B cell (primary cell): ENCODE results near the gene CDAN1.

Experiments
- CTCF ChIP-seq: fragments of 200-600 bp; IDR thresholded peaks from one replicate; pipeline ENCODE4 v1.8.0; 2022; ENCODE audit warnings: antibody characterized with exemption, mild to moderate bottlenecking
- EZH2 ChIP-seq: IDR thresholded peaks from 2 replicates; pipeline ENCODE4 v1.6.1; 2012; ENCODE audit warnings: borderline replicate concordance, low read depth, mild to moderate bottlenecking, moderate library complexity, low read length; ENCODE audit not compliant: insufficient read depth, poor library complexity, severe bottlenecking

- TF ChIP-seq CTCF (no peak), EZH2 (no peak)
These were observed 48.6 kb upstream of the CDAN1 start for GRCh38 chr15:42785569-42785968.
